HG02763 (cell line): ENCODE data around the gene ADAMTSL5.
"Not testable (repeated sequence)": the region's sequence is repeated elsewhere in the genome, so short reads cannot be mapped to it uniquely, and the experiment has no call there.

Source experiments
- ATAC-seq: cut with Tn5 transposase; IDR thresholded peaks from one replicate; pipeline ENCODE4 v1.9.1; 2021; ENCODE audit warnings: mild to moderate bottlenecking, moderate library complexity; ENCODE audit not compliant: unreplicated experiment

ADAMTSL5 gene

GRCh38 chr19:1482361-1483130, 30.3 kb downstream of the ADAMTSL5 start:
- no peak for ATAC-seq

GRCh38 chr19:1481893-1482360, 30.9 kb downstream of the ADAMTSL5 start:
- ATAC-seq: no peak

GRCh38 chr19:1481224-1481892, 31.5 kb downstream of the ADAMTSL5 start:
- no peak for ATAC-seq

- ATAC-seq: peak; percentile 89
Measured at GRCh38 chr19:1478934-1479707, 33.7 kb downstream of the ADAMTSL5 start, which contains the start of gene C19orf25. TSS of gene C19orf25 (minus strand) at chr19:1479215. CDS start at chr19:1478903, 312 bp downstream.

GRCh38 chr19:1477056-1477455, 35.8 kb downstream of the ADAMTSL5 start:
- not testable (repeated sequence) for ATAC-seq

GRCh38 chr19:1475751-1476437, 36.9 kb downstream of the ADAMTSL5 start:
- ATAC-seq: no peak

GRCh38 chr19:1474765-1475351, 38.0 kb downstream of the ADAMTSL5 start:
- ATAC-seq: no peak

- ATAC-seq: no peak
Measured at GRCh38 chr19:1474011-1474764, 38.6 kb downstream of the ADAMTSL5 start.

- no peak for ATAC-seq
Measured at GRCh38 chr19:1473085-1473851, 39.6 kb downstream of the ADAMTSL5 start.

GRCh38 chr19:1472231-1473084, 40.4 kb downstream of the ADAMTSL5 start:
- no peak for ATAC-seq

- ATAC-seq: no peak
Measured at GRCh38 chr19:1471515-1472160, 41.2 kb downstream of the ADAMTSL5 start.

GRCh38 chr19:1471010-1471514, 41.8 kb downstream of the ADAMTSL5 start:
- ATAC-seq: no peak

GRCh38 chr19:1470305-1471009, 42.4 kb downstream of the ADAMTSL5 start:
- ATAC-seq: no peak

GRCh38 chr19:1470055-1470304, 42.8 kb downstream of the ADAMTSL5 start:
- no peak for ATAC-seq

GRCh38 chr19:1469255-1470054, 43.4 kb downstream of the ADAMTSL5 start:
- no peak for ATAC-seq

- no peak for ATAC-seq
Measured at GRCh38 chr19:1468821-1469254, 44.0 kb downstream of the ADAMTSL5 start.
